K562 (cell line): ENCODE measurements around the gene BCAS4. TPM values are rescaled to one million over a fixed set of nuclear protein-coding genes. Genes with fewer than 3 reads are reported as not detected.

Experiments
- HSF4 ChIP-seq: fragments of 250-450 bp; sonication (Bioruptor Pico); IDR thresholded peaks from 2 replicates; pipeline ENCODE4 v2.1.2; 2022; ENCODE audit warnings: mild to moderate bottlenecking, moderate library complexity, borderline replicate concordance
- MYBL2 ChIP-seq, 2 experiments: fragments of 450-650 bp in 1 of 2; sonication (generic) in 1 of 2; formaldehyde crosslinking in 1 of 2; IDR thresholded peaks; 2 replicates each; pipeline versions ENCODE4 v1.6.1 to v1.8.1; 2017 to 2022; ENCODE audit warnings: borderline replicate concordance in 1 of 2, inconsistent platforms in 1 of 2, low read depth in 1 of 2, mild to moderate bottlenecking in 1 of 2, missing genetic modification reagents in 1 of 2, moderate library complexity in 1 of 2
- PBX2 ChIP-seq, 2 experiments: IDR thresholded peaks in 1 of 2; conservative IDR thresholded peaks in 1 of 2; 2 replicates each; pipeline ENCODE4 v1.6.1; 2016; ENCODE audit warnings: low read depth in 2 of 2, mild to moderate bottlenecking in 1 of 2, missing compliant biosample characterization in 1 of 2, missing genetic modification characterization in 1 of 2, moderate library complexity in 1 of 2
- RFX1 ChIP-seq: fragments of 450-650 bp; IDR thresholded peaks from 2 replicates; pipeline ENCODE4 v1.6.1; 2016; ENCODE audit warnings: mild to moderate bottlenecking, moderate library complexity
- UBTF ChIP-seq, 2 experiments: IDR thresholded peaks; 2 replicates each; pipeline ENCODE4 v1.6.1; 2012; ENCODE audit warnings: improper control_type of control experiment in 2 of 2, low read depth in 2 of 2, low read length in 2 of 2, borderline replicate concordance in 1 of 2
- ZBTB11 ChIP-seq, 3 experiments: fragments of 200-800 bp in 1 of 3; fragments of 250-450 bp in 1 of 3; fragments of 450-650 bp in 1 of 3; sonication (Bioruptor Pico) in 1 of 3; sonication (Bioruptor generic) in 1 of 3; formaldehyde crosslinking in 1 of 3; IDR thresholded peaks; 2 replicates each; pipeline versions ENCODE4 v1.6.1 to v1.8.0; 2016 to 2022; ENCODE audit warnings: mild to moderate bottlenecking in 2 of 3, missing genetic modification characterization in 2 of 3, missing compliant biosample characterization in 1 of 3, moderate library complexity in 1 of 3
- ZFP30 ChIP-seq: fragments of 250-450 bp; sonication (Bioruptor Pico); IDR thresholded peaks from 2 replicates; pipeline ENCODE4 v1.8.0; 2022; ENCODE audit warnings: moderate library complexity, mild to moderate bottlenecking, inconsistent platforms, borderline replicate concordance
- ZNF609 ChIP-seq: sonication (generic); formaldehyde crosslinking; IDR thresholded peaks from 2 replicates; pipeline ENCODE4 v1.8.1; 2023; ENCODE audit warnings: missing genetic modification reagents, mild to moderate bottlenecking, borderline replicate concordance
- ZSCAN32 ChIP-seq: fragments of 450-650 bp; formaldehyde crosslinking; IDR thresholded peaks from 2 replicates; pipeline ENCODE4 v1.4.0; 2020; ENCODE audit warnings: mild to moderate bottlenecking, moderate library complexity
- polyA plus RNA-seq, 8 experiments: library from polyadenylated mRNA; depleted of rRNA in 4 of 8; stranded (reverse) in 5 of 8; unstranded in 3 of 8; fragments of >200 nt; fragmentation: Nextera tagmentation in 2 of 8; fragmentation: Illumina TruSeq in 1 of 8; extraction: Ambion mirVana in 2 of 8; extraction: Trizol in 1 of 8; gene quantifications; 2 replicates each; pipeline versions ENCODE4 v1.2.1 to v1.2.3, GENCODE V29; 2011 to 2014; ENCODE audit warnings: inconsistent platforms in 1 of 8, missing spikeins in 1 of 8
- total RNA-seq, 7 experiments: library from RNA; depleted of rRNA in 6 of 7; stranded (reverse); fragments of >200 nt in 6 of 7; fragmentation: Illumina TruSeq in 2 of 7; extraction: Trizol in 2 of 7; gene quantifications; 2 replicates each; pipeline versions ENCODE4 v1.2.1 to v1.2.3, GENCODE V29; 2011 to 2021; ENCODE audit warnings: low replicate concordance in 1 of 7

The BCAS4 gene
- total and polyA plus RNA-seq, 9 of the 15 experiments (the other 6 are each of a cell fraction or from before 2014, with no cell fraction given): 0.15 to 2.3 (median 0.47) TPM

- TF ChIP-seq PBX2 (CRISPR knock-in tag; IDR thresholded peaks at IDR 0.05; ENCODE audit: low read depth) (no peak), PBX2 (tag; conservative IDR thresholded peaks at IDR 0.05; ENCODE audit: low read depth) (no peak), ZFP30 (no peak), MYBL2 (IDR thresholded peaks at IDR 0.05; ENCODE audit: low read depth) (0 out of 2 replicates have a peak, but pooled peaks have one; percentile 22), MYBL2 (CRISPR knock-in tag; IDR thresholded peaks at IDR 0.05; ENCODE audit: borderline replicate concordance) (no peak), ZSCAN32 (CRISPR knock-in tag) (no peak), RFX1 (no peak), ZNF609 (no peak), ZBTB11 (CRISPR knock-in tag; IDR thresholded peaks at IDR 0.05) (peak in 1 of 3 experiments; percentile 36; a peak in 1 of 6 replicates), UBTF (IDR thresholded peaks at IDR 0.05; ENCODE audit: borderline replicate concordance in 1 of 2, low read depth in 2 of 2, low read length in 2 of 2) (no peak), HSF4 (CRISPR knock-in tag) (no peak)
Measured at GRCh38 chr20:50804437-50805348, 9.8 kb downstream of the BCAS4 start (continued).
